IMR-90 (cell line): ENCODE measurements around the gene VPS8. TPM values are rescaled to one million over a fixed set of nuclear protein-coding genes. Genes with fewer than 3 reads are reported as not detected.

Experiments used
- ATAC-seq: fragments of 200-7000 bp; cut with Tn5 transposase; 2 replicates; pipeline ENCODE4 v1.9.1; 2020; ENCODE audit warnings: low read depth, mild to moderate bottlenecking, moderate library complexity
- BruUV-seq: library from RNA; stranded (reverse); fragments of 400-500 nt; replicated peaks from 2 replicates; lab custom pipeline; 2021; lab: Mats Ljungman, UMichigan
- CTCF ChIA-PET: fragments of 300-600 bp; formaldehyde crosslinking; extraction: SDS; loops from one replicate; lab custom pipeline; 2021; ENCODE audit warnings: antibody characterized with exemption; lab: Yijun Ruan, JAX
- POLR2A ChIA-PET: fragments of 300-600 bp; sonication (Branson Sonifier 250); formaldehyde crosslinking; loops from one replicate; lab custom pipeline; 2022; ENCODE audit warnings: antibody characterized with exemption; ENCODE audit not compliant: unreplicated experiment; lab: Charles Lee
- DNase-seq: peaks from one replicate; pipeline ENCODE4 v3.0.0; 2013
- H2AFZ ChIP-seq: replicated peaks from 2 replicates; pipeline ENCODE3; 2013; ENCODE audit warnings: low read length, mild to moderate bottlenecking; ENCODE audit not compliant: poor library complexity
- H2AK5ac ChIP-seq: 2 replicates; pipeline ENCODE4 v1.6.1; 2013; ENCODE audit warnings: low read depth, low read length, inconsistent platforms
- H2AK9ac ChIP-seq: replicated peaks from 2 replicates; pipeline ENCODE3; 2013; ENCODE audit warnings: mild to moderate bottlenecking, low read depth, low read length, moderate library complexity; ENCODE audit not compliant: poor library complexity
- H2BK120ac ChIP-seq: 2 replicates; pipeline ENCODE4 v1.6.1; 2013; ENCODE audit warnings: low read depth, low read length, inconsistent platforms
- H2BK15ac ChIP-seq: 3 replicates; pipeline ENCODE4 v1.6.1; 2013; ENCODE audit warnings: low read depth, low read length, inconsistent platforms
- H2BK20ac ChIP-seq: 2 replicates; pipeline ENCODE4 v1.6.1; 2013; ENCODE audit warnings: low read depth, mild to moderate bottlenecking, inconsistent platforms, low read length, moderate library complexity
- H2BK5ac ChIP-seq: 2 replicates; pipeline ENCODE4 v1.6.1; 2013; ENCODE audit warnings: mild to moderate bottlenecking, low read depth, low read length, inconsistent platforms; ENCODE audit not compliant: poor library complexity, severe bottlenecking
- H3K14ac ChIP-seq: replicated peaks from 2 replicates; pipeline ENCODE4 v1.6.1; 2013; ENCODE audit warnings: low read depth, low read length, inconsistent platforms
- H3K18ac ChIP-seq: 2 replicates; pipeline ENCODE4 v1.6.1; 2013; ENCODE audit warnings: low read depth, low read length, control low read depth
- H3K23ac ChIP-seq: 2 replicates; pipeline ENCODE4 v1.6.1; 2013; ENCODE audit warnings: low read depth, low read length, inconsistent platforms
- H3K27ac ChIP-seq: 2 replicates; pipeline ENCODE4 v1.5.1; 2013; ENCODE audit warnings: mild to moderate bottlenecking, control low read depth, low read length; ENCODE audit not compliant: insufficient read depth
- H3K27me3 ChIP-seq: 2 replicates; pipeline ENCODE4 v1.6.1; 2013; ENCODE audit warnings: low read length; ENCODE audit not compliant: control insufficient read depth, insufficient read depth
- H3K36me3 ChIP-seq: 2 replicates; pipeline ENCODE4 v1.6.1; 2013; ENCODE audit warnings: low read length, mixed read lengths; ENCODE audit not compliant: control insufficient read depth, insufficient read depth
- H3K4ac ChIP-seq: 2 replicates; pipeline ENCODE4 v1.6.1; 2013; ENCODE audit warnings: low read depth, low read length, inconsistent platforms
- H3K4me1 ChIP-seq: 2 replicates; pipeline ENCODE4 v1.6.1; 2013; ENCODE audit warnings: low read length, mixed read lengths; ENCODE audit not compliant: control insufficient read depth, insufficient read depth
- H3K4me2 ChIP-seq: 2 replicates; pipeline ENCODE4 v1.6.1; 2013; ENCODE audit warnings: low read depth, mild to moderate bottlenecking, control low read depth, low read length, moderate library complexity
- H3K4me3 ChIP-seq: 2 replicates; pipeline ENCODE4 v1.5.1; 2013; ENCODE audit warnings: low read depth, mild to moderate bottlenecking, control low read depth, low read length, moderate library complexity; ENCODE audit not compliant: insufficient read depth
- H3K56ac ChIP-seq: 2 replicates; pipeline ENCODE4 v1.6.1; 2013; ENCODE audit warnings: low read length, inconsistent platforms; ENCODE audit not compliant: insufficient read depth; ENCODE audit errors: extremely low read depth
- H3K79me1 ChIP-seq, 2 experiments: 2 replicates each; pipeline ENCODE4 v1.6.1; 2013; ENCODE audit warnings: low read length in 2 of 2, inconsistent platforms in 1 of 2, low read depth in 1 of 2
- H3K9ac ChIP-seq: 2 replicates; pipeline ENCODE4 v1.6.1; 2013; ENCODE audit warnings: low read depth, low read length, control low read depth
- H3K9me1 ChIP-seq: 2 replicates; pipeline ENCODE4 v1.6.1; 2013; ENCODE audit warnings: low read length, inconsistent platforms; ENCODE audit not compliant: insufficient read depth
- H3K9me3 ChIP-seq: 2 replicates; pipeline ENCODE4 v1.6.1; 2013; ENCODE audit warnings: low read length; ENCODE audit not compliant: control insufficient read depth, insufficient read depth
- H4K20me1 ChIP-seq: 2 replicates; pipeline ENCODE4 v1.6.1; 2013; ENCODE audit warnings: low read length, inconsistent platforms; ENCODE audit not compliant: insufficient read depth
- H4K5ac ChIP-seq: 2 replicates; pipeline ENCODE4 v1.6.1; 2013; ENCODE audit warnings: mild to moderate bottlenecking, low read depth, low read length, control low read depth
- H4K8ac ChIP-seq, 2 experiments: 2 replicates each; pipeline ENCODE4 v1.6.1; 2013; ENCODE audit warnings: low read depth in 2 of 2, low read length in 2 of 2, control low read depth in 1 of 2, inconsistent platforms in 1 of 2
- H4K91ac ChIP-seq: 2 replicates; pipeline ENCODE4 v1.6.1; 2013; ENCODE audit warnings: low read depth, low read length, inconsistent platforms; ENCODE audit not compliant: insufficient read depth
- CEBPB ChIP-seq: IDR thresholded peaks from 2 replicates; pipeline ENCODE4 v1.6.1; 2012; ENCODE audit warnings: low read depth, low read length, improper control_type of control experiment
- CHD1 ChIP-seq: IDR thresholded peaks from 2 replicates; pipeline ENCODE4 v1.6.1; 2012; ENCODE audit warnings: low read depth, low read length, improper control_type of control experiment
- CTCF ChIP-seq: conservative IDR thresholded peaks from 2 replicates; pipeline ENCODE4 v1.5.1; 2012; ENCODE audit warnings: mild to moderate bottlenecking, low read depth, low read length, improper control_type of control experiment
- WGBS, 2 experiments: methylation state at CpG; one replicate each; pipeline versions ENCODE4 v1.1.5 to v1.1.7; 2013; ENCODE audit warnings: missing lambda C conversion rate in 2 of 2; ENCODE audit not compliant: insufficient read length in 1 of 2; ENCODE audit errors: extremely low coverage in 2 of 2; 5-methylcytosine and 5-hydroxymethylcytosine counted together
- dilution Hi-C: fragments of 300-500 bp; cut with HindIII; formaldehyde crosslinking; loops from one replicate; pipeline ENCODE4 v1.14.3; 2018; ENCODE audit warnings: low sequenced_read_pairs; ENCODE audit not compliant: unreplicated experiment
- in situ Hi-C: fragments of 300-500 bp; cut with MboI; formaldehyde crosslinking; loops from 3 replicates; pipeline ENCODE4 v1.14.3; 2019; ENCODE audit warnings: low sequenced_read_pairs, inconsistent platforms, mixed read lengths
- intact Hi-C: fragments of 100-400 bp; cut with micrococcal nuclease; formaldehyde crosslinking; loops from 2 replicates; pipeline ENCODE4 v1.10.0; 2022
- polyA plus RNA-seq, 3 experiments: library from polyadenylated mRNA; depleted of rRNA; stranded (reverse); fragments of >200 nt; gene quantifications; 2 replicates each; pipeline ENCODE4 v1.2.3, GENCODE V29; 2012; ENCODE audit warnings: low replicate concordance in 1 of 3
- total RNA-seq: library from RNA; depleted of rRNA; stranded (reverse); fragments of >200 nt; gene quantifications from 2 replicates; pipeline ENCODE4 v1.2.3, GENCODE V29; 2012

VPS8 gene
- total and polyA plus RNA-seq, 2 of the 4 experiments (the other 2 are of a cell fraction), result 14.0 to 56.1 TPM

- Histone ChIP-seq H3K4me1 (no peaks in the 10 kb centered on the region), H4K91ac (no peak overlapping the region), H3K27me3 (no peaks in the 10 kb centered on the region), H4K20me1 (no peaks in the 10 kb centered on the region), H3K4me2 (no peak overlapping the region), H2BK5ac (no peak overlapping the region), H3K9ac (no peak overlapping the region), H4K5ac (no peak overlapping the region), H3K56ac (no peak overlapping the region), H3K4me3 (no peak overlapping the region), H2BK20ac (no peak overlapping the region), H3K9me3 (no peaks in the 10 kb centered on the region), H2AFZ (no peak overlapping the region), H3K36me3 (peaks cover 4% of the 10 kb centered on the region), H3K27ac (no peak overlapping the region), H3K14ac (no peak overlapping the region), H3K23ac (no peak overlapping the region), H2AK5ac (no peak overlapping the region), H3K79me1 (no peaks in the 10 kb centered on the region), H2BK120ac (no peak overlapping the region), H3K9me1 (peaks cover 3% of the 10 kb centered on the region), H3K18ac (no peak overlapping the region), H3K4ac (no peak overlapping the region), H2AK9ac (no peak overlapping the region), H2BK15ac (no peak overlapping the region), H4K8ac (no peak overlapping the region)
- BruUV-seq, result no TSS peak
- dilution Hi-C loops, result no loop called here
- in situ Hi-C loops, result no loop called here
- ChIA-PET CTCF (interaction anchor here (0.6 kb wide), 1 partner anchor 43 kb away, joined by 3 read pairs; no protein-coding TSS in a partner anchor), POLR2A (no interaction called here)
- no peak for ATAC-seq
- intact Hi-C loops, result no loop called here
- WGBS, 2 experiments, result no CpG with 5 or more reads among the region's 3 CpGs
- no peak for TF ChIP-seq CHD1
- TF ChIP-seq CTCF, result no peak
- no peak for TF ChIP-seq CEBPB
- DNase-seq, result no peak
Measured at GRCh38 chr3:185030399-185030798, 218.4 kb downstream of the VPS8 start.
